ENCODE results near the gene ASF1A.

Gene ASF1A

GRCh38 chr6:118934461-118935330 lies 40.7 kb downstream of the ASF1A start, which contains the start of gene MCM9:
Gene MCM9, minus strand, starts transcription at chr6:118935159. Its CDS starts 3,436 bp downstream, at chr6:118931723.
- no CpG with 5 or more reads among the region's 95 CpGs for WGBS (ENCODE audit: insufficient coverage, insufficient read length)
- H3K36me3 ChIP-seq (ENCODE audit: control insufficient read depth, insufficient read depth, low read length) = peaks cover 2% of the 10 kb centered on the region; the same call in 1 of the 2 replicates
- no peaks in the 10 kb centered on the region for H3K9me3 ChIP-seq (ENCODE audit: control insufficient read depth, insufficient read depth, low read length)
- no peak within 1 kb of the TSS for H3K27ac ChIP-seq (ENCODE audit: low read length)
- no peaks in the 10 kb centered on the region for H3K4me1 ChIP-seq (ENCODE audit: control insufficient read depth, insufficient read depth, low read length)
- DNase-seq (ENCODE audit: low read depth, low spot score) = peak; percentile 64
- peak within 1 kb of the TSS; percentile 74 for H3K4me3 ChIP-seq (ENCODE audit: low read length)
- H3K27me3 ChIP-seq (ENCODE audit: control insufficient read depth, insufficient read depth, low read length) = no peaks in the 10 kb centered on the region

- H3K4me1 ChIP-seq (ENCODE audit: control insufficient read depth, insufficient read depth, low read length) = no peaks in the 10 kb centered on the region
- peaks cover 2% of the 10 kb centered on the region; the same call in 1 of the 2 replicates for H3K36me3 ChIP-seq (ENCODE audit: control insufficient read depth, insufficient read depth, low read length)
- no peaks in the 10 kb centered on the region for H3K9me3 ChIP-seq (ENCODE audit: control insufficient read depth, insufficient read depth, low read length)
- H3K4me3 ChIP-seq (ENCODE audit: low read length) = peak overlapping the region; percentile 30; the same call in 1 of the 2 replicates
- H3K27ac ChIP-seq (ENCODE audit: low read length) = no peak overlapping the region
- no peaks in the 10 kb centered on the region for H3K27me3 ChIP-seq (ENCODE audit: control insufficient read depth, insufficient read depth, low read length)
- DNase-seq (ENCODE audit: low read depth, low spot score) = no peak
- no CpG with 5 or more reads among the region's 1 CpG for WGBS (ENCODE audit: insufficient coverage, insufficient read length)
Observed at GRCh38 chr6:118935331-118935668, 41.3 kb downstream of the ASF1A start.

GRCh38 chr6:118935978-118936703 lies 42.2 kb downstream of the ASF1A start:
- no peak overlapping the region for H3K27ac ChIP-seq (ENCODE audit: low read length)
- peaks cover 2% of the 10 kb centered on the region; the same call in 1 of the 2 replicates for H3K36me3 ChIP-seq (ENCODE audit: control insufficient read depth, insufficient read depth, low read length)
- no CpG with 5 or more reads among the region's 3 CpGs for WGBS (ENCODE audit: insufficient coverage, insufficient read length)
- DNase-seq (ENCODE audit: low read depth, low spot score) = no peak
- H3K27me3 ChIP-seq (ENCODE audit: control insufficient read depth, insufficient read depth, low read length) = no peaks in the 10 kb centered on the region
- H3K4me1 ChIP-seq (ENCODE audit: control insufficient read depth, insufficient read depth, low read length) = no peaks in the 10 kb centered on the region
- no peaks in the 10 kb centered on the region for H3K9me3 ChIP-seq (ENCODE audit: control insufficient read depth, insufficient read depth, low read length)
- no peak overlapping the region for H3K4me3 ChIP-seq (ENCODE audit: low read length)

- Histone ChIP-seq H3K36me3 (ENCODE audit: control insufficient read depth, insufficient read depth, low read length) (no peaks in the 10 kb centered on the region), H3K9me3 (ENCODE audit: control insufficient read depth, insufficient read depth, low read length) (no peaks in the 10 kb centered on the region), H3K27ac (ENCODE audit: low read length) (no peak overlapping the region), H3K4me3 (ENCODE audit: low read length) (no peak overlapping the region), H3K4me1 (ENCODE audit: control insufficient read depth, insufficient read depth, low read length) (no peaks in the 10 kb centered on the region), H3K27me3 (ENCODE audit: control insufficient read depth, insufficient read depth, low read length) (no peaks in the 10 kb centered on the region)
- no peak for DNase-seq (ENCODE audit: low read depth, low spot score)
- no CpG with 5 or more reads among the region's 1 CpG for WGBS (ENCODE audit: insufficient coverage, insufficient read length)
Observed at GRCh38 chr6:118939683-118940082, 45.7 kb downstream of the ASF1A start.

- WGBS (ENCODE audit: insufficient coverage, insufficient read length) = no CpG with 5 or more reads among the region's 2 CpGs
- H3K9me3 ChIP-seq (ENCODE audit: control insufficient read depth, insufficient read depth, low read length) = no peaks in the 10 kb centered on the region
- no peaks in the 10 kb centered on the region for H3K4me1 ChIP-seq (ENCODE audit: control insufficient read depth, insufficient read depth, low read length)
Observed at GRCh38 chr6:118940770-118941169, 46.8 kb downstream of the ASF1A start.

GRCh38 chr6:118945217-118945616 lies 51.3 kb downstream of the ASF1A start:
- no peak for DNase-seq (ENCODE audit: low read depth, low spot score)
- H3K4me1 ChIP-seq (ENCODE audit: control insufficient read depth, insufficient read depth, low read length) = no peaks in the 10 kb centered on the region
- no peaks in the 10 kb centered on the region for H3K36me3 ChIP-seq (ENCODE audit: control insufficient read depth, insufficient read depth, low read length)
- H3K27me3 ChIP-seq (ENCODE audit: control insufficient read depth, insufficient read depth, low read length) = no peaks in the 10 kb centered on the region
- H3K4me3 ChIP-seq (ENCODE audit: low read length) = no peak overlapping the region
- no peak overlapping the region for H3K27ac ChIP-seq (ENCODE audit: low read length)
- H3K9me3 ChIP-seq (ENCODE audit: control insufficient read depth, insufficient read depth, low read length) = no peaks in the 10 kb centered on the region

More at GRCh38 chr6:118940770-118941169, 46.8 kb downstream of the ASF1A start:
- no peak for DNase-seq (ENCODE audit: low read depth, low spot score)
- H3K4me3 ChIP-seq (ENCODE audit: low read length) = no peak overlapping the region
- no peaks in the 10 kb centered on the region for H3K36me3 ChIP-seq (ENCODE audit: control insufficient read depth, insufficient read depth, low read length)
- H3K27me3 ChIP-seq (ENCODE audit: control insufficient read depth, insufficient read depth, low read length) = no peaks in the 10 kb centered on the region
- H3K27ac ChIP-seq (ENCODE audit: low read length) = no peak overlapping the region

GRCh38 chr6:118952683-118953082 lies 58.7 kb downstream of the ASF1A start:
- Histone ChIP-seq H3K27ac (ENCODE audit: low read length) (no peak overlapping the region), H3K9me3 (ENCODE audit: control insufficient read depth, insufficient read depth, low read length) (no peaks in the 10 kb centered on the region), H3K27me3 (ENCODE audit: control insufficient read depth, insufficient read depth, low read length) (no peaks in the 10 kb centered on the region), H3K4me3 (ENCODE audit: low read length) (no peak overlapping the region), H3K36me3 (ENCODE audit: control insufficient read depth, insufficient read depth, low read length) (no peaks in the 10 kb centered on the region), H3K4me1 (ENCODE audit: control insufficient read depth, insufficient read depth, low read length) (no peaks in the 10 kb centered on the region)
- no peak for DNase-seq (ENCODE audit: low read depth, low spot score)
- no CpG with 5 or more reads among the region's 2 CpGs for WGBS (ENCODE audit: insufficient coverage, insufficient read length)

GRCh38 chr6:118953391-118953790 lies 59.4 kb downstream of the ASF1A start:
- no CpG with 5 or more reads among the region's 2 CpGs for WGBS (ENCODE audit: insufficient coverage, insufficient read length)
- DNase-seq (ENCODE audit: low read depth, low spot score) = no peak
- H3K36me3 ChIP-seq (ENCODE audit: control insufficient read depth, insufficient read depth, low read length) = no peaks in the 10 kb centered on the region
- H3K27ac ChIP-seq (ENCODE audit: low read length) = no peak overlapping the region
- no peak overlapping the region for H3K4me3 ChIP-seq (ENCODE audit: low read length)
- H3K4me1 ChIP-seq (ENCODE audit: control insufficient read depth, insufficient read depth, low read length) = no peaks in the 10 kb centered on the region
- H3K27me3 ChIP-seq (ENCODE audit: control insufficient read depth, insufficient read depth, low read length) = no peaks in the 10 kb centered on the region
- no peaks in the 10 kb centered on the region for H3K9me3 ChIP-seq (ENCODE audit: control insufficient read depth, insufficient read depth, low read length)

Data from iPS DF 6.9 (cell line).